Keratinocyte (primary cell): ENCODE data around the gene RPP25L. TPM values are rescaled to one million over a fixed set of nuclear protein-coding genes. Genes with fewer than 3 reads are reported as not detected.

ENCODE experiments used
- DNase-seq: peaks from one replicate; pipeline ENCODE4 v3.0.0-alpha.2; 2011; ENCODE audit warnings: low read depth, missing footprints, low spot score
- FAIRE-seq: peaks from 2 replicates; lab custom pipeline; 2011; peaks lifted over from hg19 to GRCh38; lab: Jason Lieb, UNC
- H2AFZ ChIP-seq: 2 replicates; pipeline ENCODE4 v1.6.0; 2012; ENCODE audit warnings: low read length, control low read depth, inconsistent platforms; ENCODE audit not compliant: control insufficient read depth
- H3K27ac ChIP-seq: 2 replicates; pipeline ENCODE4 v1.5.1; 2011; ENCODE audit warnings: low read length; ENCODE audit not compliant: control insufficient read depth, insufficient read depth
- H3K27me3 ChIP-seq: 3 replicates; pipeline ENCODE4 v1.6.0; 2011; ENCODE audit warnings: low read length; ENCODE audit not compliant: control insufficient read depth, insufficient read depth; ENCODE audit errors: extremely low read depth
- H3K36me3 ChIP-seq, 2 experiments: 2 replicates in 1 of 2; 3 replicates in 1 of 2; pipeline ENCODE4 v1.5.1; 2011; ENCODE audit warnings: low read length in 2 of 2, mild to moderate bottlenecking in 1 of 2; ENCODE audit not compliant: control insufficient read depth in 2 of 2, insufficient read depth in 2 of 2; ENCODE audit errors: extremely low read depth in 1 of 2
- H3K4me1 ChIP-seq: 3 replicates; pipeline ENCODE4 v1.5.1; 2011; ENCODE audit warnings: low read length; ENCODE audit not compliant: control insufficient read depth, insufficient read depth; ENCODE audit errors: extremely low read depth
- H3K4me2 ChIP-seq: 3 replicates; pipeline ENCODE4 v1.6.0; 2011; ENCODE audit warnings: low read depth, low read length; ENCODE audit not compliant: control insufficient read depth, insufficient read depth; ENCODE audit errors: extremely low read depth
- H3K4me3 ChIP-seq, 3 experiments: fragments of 200-600 bp in 1 of 3; sonication (generic) in 1 of 3; 2 replicates in 2 of 3; 3 replicates in 1 of 3; pipeline ENCODE4 v1.5.1; 2011 to 2016; ENCODE audit warnings: low read length in 3 of 3, mild to moderate bottlenecking in 3 of 3, control low read depth in 2 of 3, inconsistent platforms in 1 of 3, low read depth in 1 of 3, mixed read lengths in 1 of 3, mixed run types in 1 of 3, moderate library complexity in 1 of 3; ENCODE audit not compliant: control insufficient read depth in 2 of 3, insufficient read depth in 2 of 3; ENCODE audit errors: extremely low read depth in 1 of 3
- H3K79me2 ChIP-seq: 2 replicates; pipeline ENCODE4 v1.6.0; 2012; ENCODE audit warnings: low read length; ENCODE audit not compliant: control insufficient read depth, insufficient read depth
- H3K9ac ChIP-seq: 3 replicates; pipeline ENCODE4 v1.6.0; 2011; ENCODE audit warnings: low read length; ENCODE audit not compliant: control insufficient read depth, insufficient read depth; ENCODE audit errors: extremely low read depth
- H3K9me1 ChIP-seq: 3 replicates; pipeline ENCODE4 v1.6.0; 2011; ENCODE audit warnings: low read length; ENCODE audit not compliant: control insufficient read depth, insufficient read depth; ENCODE audit errors: extremely low read depth
- H3K9me3 ChIP-seq: 2 replicates; pipeline ENCODE4 v1.5.1; 2012; ENCODE audit warnings: low read depth, low read length; ENCODE audit not compliant: control insufficient read depth
- H4K20me1 ChIP-seq: 3 replicates; pipeline ENCODE4 v1.6.0; 2011; ENCODE audit warnings: low read length; ENCODE audit not compliant: control insufficient read depth, insufficient read depth; ENCODE audit errors: extremely low read depth
- EZH2 ChIP-seq: IDR thresholded peaks from one replicate; pipeline ENCODE4 v1.6.1; 2012; ENCODE audit warnings: inconsistent platforms, mild to moderate bottlenecking, low read length, moderate library complexity
- dilution Hi-C: fragments of 300-500 bp; cut with MboI; formaldehyde crosslinking; loops from one replicate; pipeline ENCODE4 v1.7.0; 2020; ENCODE audit warnings: low sequenced_read_pairs; ENCODE audit not compliant: extremely low pct_ligation_motif_present
- polyA plus RNA-seq, 5 experiments: library from polyadenylated mRNA; depleted of rRNA in 3 of 5; stranded (reverse) in 3 of 5; stranded (forward) in 1 of 5; unstranded in 1 of 5; fragments of >200 nt; gene quantifications; 1 replicate in 1 of 5; 2 replicates in 3 of 5; 3 replicates in 1 of 5; pipeline versions ENCODE4 v1.2.1 to v1.2.3, GENCODE V29; 2011 to 2012; ENCODE audit warnings: missing spikeins in 2 of 5, low read depth in 1 of 5, low replicate concordance in 1 of 5
- TF ChIP-seq, protein P1 (sequence below), 3 experiments: IDR thresholded peaks in 1 of 3; conservative IDR thresholded peaks in 1 of 3; optimal IDR thresholded peaks in 1 of 3; 2 replicates in 2 of 3; 3 replicates in 1 of 3; pipeline versions ENCODE3 to v1.5.1; 2011; ENCODE audit warnings: low read length in 3 of 3, mild to moderate bottlenecking in 3 of 3, moderate library complexity in 2 of 3, control low read depth in 1 of 3, inconsistent platforms in 1 of 3; ENCODE audit not compliant: insufficient read depth in 2 of 3; ENCODE audit errors: extremely low read depth in 1 of 3

Gene RPP25L
- polyA plus RNA-seq, 1 donor (not counting 4 experiments of a cell fraction or from before 2014, with no cell fraction given), result 23.4 TPM

- Histone ChIP-seq H4K20me1 (no peaks in the 10 kb centered on the region), H3K27me3 (peaks cover 76% of the 10 kb centered on the region), H3K79me2 (no peaks in the 10 kb centered on the region), H3K36me3 (no peaks in the 10 kb centered on the region), H3K9me1 (no peaks in the 10 kb centered on the region), H3K9ac (no peak overlapping the region), H2AFZ (no peak overlapping the region), H3K4me3 (no peak overlapping the region), H3K9me3 (no peaks in the 10 kb centered on the region), H3K4me2 (no peak overlapping the region), H3K27ac (no peak overlapping the region), H3K4me1 (no peaks in the 10 kb centered on the region)
- TF ChIP-seq, protein P1, sequence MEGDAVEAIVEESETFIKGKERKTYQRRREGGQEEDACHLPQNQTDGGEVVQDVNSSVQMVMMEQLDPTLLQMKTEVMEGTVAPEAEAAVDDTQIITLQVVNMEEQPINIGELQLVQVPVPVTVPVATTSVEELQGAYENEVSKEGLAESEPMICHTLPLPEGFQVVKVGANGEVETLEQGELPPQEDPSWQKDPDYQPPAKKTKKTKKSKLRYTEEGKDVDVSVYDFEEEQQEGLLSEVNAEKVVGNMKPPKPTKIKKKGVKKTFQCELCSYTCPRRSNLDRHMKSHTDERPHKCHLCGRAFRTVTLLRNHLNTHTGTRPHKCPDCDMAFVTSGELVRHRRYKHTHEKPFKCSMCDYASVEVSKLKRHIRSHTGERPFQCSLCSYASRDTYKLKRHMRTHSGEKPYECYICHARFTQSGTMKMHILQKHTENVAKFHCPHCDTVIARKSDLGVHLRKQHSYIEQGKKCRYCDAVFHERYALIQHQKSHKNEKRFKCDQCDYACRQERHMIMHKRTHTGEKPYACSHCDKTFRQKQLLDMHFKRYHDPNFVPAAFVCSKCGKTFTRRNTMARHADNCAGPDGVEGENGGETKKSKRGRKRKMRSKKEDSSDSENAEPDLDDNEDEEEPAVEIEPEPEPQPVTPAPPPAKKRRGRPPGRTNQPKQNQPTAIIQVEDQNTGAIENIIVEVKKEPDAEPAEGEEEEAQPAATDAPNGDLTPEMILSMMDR (optimal IDR thresholded peaks at IDR 0.05 in 1 of 3, IDR thresholded peaks at IDR 0.05 in 1 of 3, conservative IDR thresholded peaks at IDR 0.05 in 1 of 3; ENCODE audit: extremely low read depth in 1 of 3, insufficient read depth in 2 of 3, low read length in 3 of 3), result no peak
- no peak for TF ChIP-seq EZH2
- FAIRE-seq (no peak), DNase-seq (no peak)
- dilution Hi-C loops, result no loop called here
Measured at GRCh38 chr9:34579104-34579807, 32.6 kb downstream of the RPP25L start.

DNA sequence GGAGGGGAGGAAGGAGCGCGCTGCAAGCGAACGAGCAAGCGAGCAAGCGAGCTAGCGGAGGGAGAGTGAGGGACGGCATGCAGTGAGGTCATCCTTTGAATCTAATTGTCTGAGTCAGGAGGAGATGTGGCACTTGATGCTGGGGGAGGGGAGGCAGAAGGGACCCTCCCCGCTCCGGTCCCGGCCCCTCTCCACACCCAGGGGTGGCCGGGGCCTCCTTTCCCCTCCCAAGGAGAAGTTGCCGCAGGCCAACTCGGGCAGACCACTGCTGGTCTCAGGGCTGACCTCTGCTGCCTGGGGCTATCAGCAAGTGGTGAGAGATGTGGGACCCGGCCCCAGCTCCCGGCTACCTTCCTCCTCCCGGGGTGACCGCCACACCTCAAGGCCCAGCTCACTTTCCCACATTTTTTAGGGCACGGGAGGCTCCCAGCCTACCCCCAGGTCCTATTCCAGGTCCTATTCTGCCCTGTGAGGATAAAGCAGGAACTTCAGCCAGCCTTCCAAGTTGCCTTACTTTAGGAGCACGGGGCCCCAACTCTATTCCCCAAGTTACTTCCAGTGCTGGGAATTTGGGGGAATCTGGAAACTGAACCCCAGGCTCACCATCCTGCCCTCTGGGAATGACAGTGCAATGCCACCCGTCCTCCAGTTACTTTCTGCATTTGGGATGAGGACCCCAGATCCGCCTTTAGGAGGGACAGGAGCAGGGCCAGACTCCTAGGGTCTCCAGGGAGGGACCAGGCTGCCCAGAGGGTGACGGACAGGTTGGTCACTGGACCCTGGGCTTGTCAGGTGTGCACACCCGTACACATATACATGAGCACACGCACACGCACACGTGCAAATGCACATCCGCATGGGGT is 33.4 kb downstream of the RPP25L start:
- Histone ChIP-seq H3K9me3 (no peaks in the 10 kb centered on the region), H3K79me2 (no peaks in the 10 kb centered on the region), H2AFZ (no peak overlapping the region), H4K20me1 (no peaks in the 10 kb centered on the region), H3K4me1 (no peaks in the 10 kb centered on the region), H3K4me3 (no peak overlapping the region), H3K9me1 (no peaks in the 10 kb centered on the region), H3K27ac (no peak overlapping the region), H3K36me3 (no peaks in the 10 kb centered on the region), H3K27me3 (peaks cover 73% of the 10 kb centered on the region), H3K9ac (no peak overlapping the region), H3K4me2 (no peak overlapping the region)
- FAIRE-seq, result no peak
- dilution Hi-C loops, result no loop called here
- no peak for DNase-seq
- peak; percentile 83 for TF ChIP-seq EZH2
- TF ChIP-seq, protein P1 (optimal IDR thresholded peaks at IDR 0.05 in 1 of 3, IDR thresholded peaks at IDR 0.05 in 1 of 3, conservative IDR thresholded peaks at IDR 0.05 in 1 of 3; ENCODE audit: extremely low read depth in 1 of 3, insufficient read depth in 2 of 3, low read length in 3 of 3), result no peak
